Activated CD4-positive, alpha-beta memory T cell treated with anti-CD3 and anti-CD28 coated beads, Interleukin-2, amount 10 ng/mL, durations not matched to agents 7 days and 5 days (primary cell): ENCODE data around the gene PRRT4. TPM values are rescaled to one million over a fixed set of nuclear protein-coding genes. Genes with fewer than 3 reads are reported as not detected.

Source experiments
- CTCF ChIA-PET: fragments of 350-600 bp; sonication (Branson Sonifier 250); formaldehyde crosslinking; loops from one replicate; lab custom pipeline; 2021; ENCODE audit warnings: antibody characterized with exemption, inconsistent platforms; lab: Charles Lee
- POLR2A ChIA-PET: fragments of 350-600 bp; sonication (Branson Sonifier 250); formaldehyde crosslinking; loops from one replicate; lab custom pipeline; 2021; ENCODE audit warnings: antibody characterized with exemption; lab: Charles Lee
- DNase-seq: peaks from one replicate; pipeline ENCODE4 v3.0.0-alpha.2; 2020
- H3K27ac Mint-ChIP-seq: one replicate; pipeline ENCODE4 v1.8.0; 2021; ENCODE audit warnings: mild to moderate bottlenecking, mixed read lengths
- H3K27me3 Mint-ChIP-seq: one replicate; pipeline ENCODE4 v1.8.0; 2021; ENCODE audit warnings: mixed read lengths
- H3K36me3 Mint-ChIP-seq: one replicate; pipeline ENCODE4 v1.8.0; 2021; ENCODE audit warnings: low read depth, mixed read lengths
- H3K4me1 Mint-ChIP-seq: one replicate; pipeline ENCODE4 v1.8.0; 2021; ENCODE audit warnings: mixed read lengths
- H3K4me3 Mint-ChIP-seq: one replicate; pipeline ENCODE4 v1.8.0; 2021; ENCODE audit warnings: mild to moderate bottlenecking, mixed read lengths
- H3K9me3 Mint-ChIP-seq: one replicate; pipeline ENCODE4 v1.8.0; 2021; ENCODE audit warnings: mixed read lengths
- total RNA-seq, 2 experiments: library from RNA; stranded (reverse); gene quantifications; one replicate each; pipeline ENCODE4 v1.2.3, GENCODE V29; 2021

Gene PRRT4
- total RNA-seq, 2 experiments from 2014 or later, result not detected

DNA sequence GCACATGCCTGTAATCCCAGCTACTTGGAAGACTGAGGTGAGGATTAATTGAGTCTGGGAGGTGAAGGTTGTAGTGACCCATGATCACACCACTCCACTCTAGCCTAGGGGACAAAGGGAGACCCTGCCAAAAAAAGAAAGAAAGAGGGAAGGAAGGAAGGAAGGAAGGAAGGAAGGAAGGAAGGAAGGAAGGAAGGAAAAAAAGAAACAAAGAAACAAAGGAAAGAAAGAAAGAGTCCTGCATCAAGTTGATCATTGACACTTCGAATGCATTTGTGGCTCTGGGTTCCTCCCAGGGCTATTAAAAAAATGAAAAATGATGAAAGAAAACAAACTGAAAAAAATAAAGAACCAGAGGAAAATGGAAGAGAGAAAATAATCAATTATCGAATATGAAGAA, 3.9 kb upstream of the PRRT4 start:
- CTCF ChIA-PET, result interaction anchor here (0.6 to 1.0 kb wide), 2 partner anchors 17 to 22 kb away, joined by 4 to 5 read pairs; no protein-coding TSS in a partner anchor
- no peak for DNase-seq
- no peak overlapping the region for H3K4me3 Mint-ChIP-seq

DNA sequence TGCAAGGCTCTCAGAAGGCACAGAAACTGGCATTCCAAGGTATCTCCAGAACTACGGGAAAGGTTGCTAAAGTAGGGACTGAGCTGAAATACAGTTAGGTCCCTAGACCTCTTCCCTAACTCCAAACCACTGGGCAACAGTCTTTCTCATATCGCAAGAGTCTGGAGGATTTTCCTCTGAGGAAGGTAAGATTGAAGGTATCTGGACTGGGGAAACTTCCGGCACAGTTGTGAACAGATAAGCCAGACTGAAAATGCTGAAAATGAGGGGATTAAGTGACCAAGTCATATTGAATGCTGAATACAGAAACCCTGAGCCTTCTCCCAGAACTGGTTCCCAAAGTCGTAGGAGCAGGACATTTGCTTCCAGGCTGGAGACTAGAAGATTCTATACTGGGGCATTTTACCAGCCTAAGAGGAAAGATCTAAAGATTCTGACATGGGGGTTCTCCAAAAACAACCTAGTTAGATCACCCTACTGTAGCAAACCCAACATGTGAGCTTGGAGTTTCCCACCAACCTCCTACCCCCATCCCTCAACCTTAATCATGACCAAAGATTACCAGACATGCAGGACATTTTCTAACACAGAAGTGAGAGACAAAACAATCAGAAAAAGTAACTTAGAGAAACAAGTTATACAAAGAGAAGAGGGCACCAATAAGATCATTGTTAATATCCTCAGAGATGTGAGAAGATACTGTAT, 2.8 kb upstream of the PRRT4 start:
- no peaks in the 10 kb centered on the region for H3K36me3 Mint-ChIP-seq
- no peaks in the 10 kb centered on the region for H3K9me3 Mint-ChIP-seq
- CTCF ChIA-PET, result no interaction called here
- H3K4me1 Mint-ChIP-seq, result peaks cover 18% of the 10 kb centered on the region
- H3K27ac Mint-ChIP-seq, result no peak overlapping the region
- H3K4me3 Mint-ChIP-seq, result no peak overlapping the region
- H3K27me3 Mint-ChIP-seq, result peaks cover 69% of the 10 kb centered on the region
- DNase-seq, result no peak
- POLR2A ChIA-PET, result no interaction called here

More for the DNA sequence above, 3.9 kb upstream of the PRRT4 start:
- no peak overlapping the region for H3K27ac Mint-ChIP-seq
- H3K4me1 Mint-ChIP-seq, result peaks cover 18% of the 10 kb centered on the region
- POLR2A ChIA-PET, result no interaction called here
- H3K9me3 Mint-ChIP-seq, result no peaks in the 10 kb centered on the region
- H3K27me3 Mint-ChIP-seq, result peaks cover 65% of the 10 kb centered on the region
- H3K36me3 Mint-ChIP-seq, result no peaks in the 10 kb centered on the region

DNA sequence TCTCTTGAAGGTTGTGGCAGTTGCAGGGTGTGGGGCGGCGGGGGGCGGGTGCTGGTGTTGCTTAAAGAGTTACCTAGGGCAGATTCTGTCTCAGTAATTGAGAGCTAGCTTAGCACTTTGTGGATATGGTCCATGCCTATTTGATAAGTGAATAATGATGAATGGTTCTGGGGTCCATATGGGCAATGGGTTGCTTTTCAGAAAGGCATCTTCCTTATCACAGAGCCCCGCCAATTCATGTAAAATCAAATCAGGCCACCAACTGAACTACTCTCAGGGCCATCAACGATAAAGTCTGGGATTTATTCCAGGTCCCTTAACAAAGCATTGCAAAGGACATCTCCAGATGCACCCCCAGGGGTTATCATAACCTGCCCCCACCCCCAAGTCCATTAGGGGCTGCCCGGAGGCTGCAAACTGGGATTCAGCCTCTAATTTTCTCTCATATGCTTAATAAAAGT, 1.8 kb upstream of the PRRT4 start:
- CTCF ChIA-PET, result interaction anchor here (0.7 to 1.7 kb wide), 3 partner anchors 15 to 25 kb away, joined by 3 to 8 read pairs (median 3); no protein-coding TSS in a partner anchor

DNA sequence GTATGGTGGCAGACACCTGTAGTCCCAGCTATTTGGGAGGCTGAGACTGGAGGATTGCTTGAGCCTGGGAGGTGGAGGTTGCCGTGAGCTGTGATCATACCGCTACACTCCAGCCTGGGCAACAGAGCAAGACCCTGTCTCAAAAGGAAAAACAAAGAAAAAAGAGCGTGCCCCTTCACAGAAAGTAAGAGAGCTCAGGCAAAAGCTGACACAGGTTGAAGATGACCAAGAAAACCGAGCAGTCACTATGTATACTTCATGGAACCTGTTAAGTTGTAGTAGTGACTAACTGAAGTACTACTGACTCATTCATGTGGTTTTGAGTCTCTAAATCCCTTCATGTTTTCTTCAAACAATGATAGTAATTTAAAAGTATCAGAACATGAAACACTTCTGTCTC, 1.2 kb upstream of the PRRT4 start:
- Mint-ChIP-seq H3K4me1 (peaks cover 18% of the 10 kb centered on the region), H3K36me3 (no peaks in the 10 kb centered on the region), H3K27ac (no peak overlapping the region), H3K27me3 (peaks cover 78% of the 10 kb centered on the region), H3K4me3 (peak overlapping the region; percentile 23), H3K9me3 (no peaks in the 10 kb centered on the region)
- no peak for DNase-seq
- ChIA-PET CTCF (interaction anchor here (0.7 to 1.7 kb wide), 5 partner anchors 15 to 99 kb away, joined by 3 to 8 read pairs (median 3); no protein-coding TSS in a partner anchor), POLR2A (no interaction called here)

More for the DNA sequence above, 1.8 kb upstream of the PRRT4 start:
- H3K27me3 Mint-ChIP-seq, result peaks cover 77% of the 10 kb centered on the region
- H3K4me3 Mint-ChIP-seq, result no peak overlapping the region
- H3K27ac Mint-ChIP-seq, result no peak overlapping the region
- H3K9me3 Mint-ChIP-seq, result no peaks in the 10 kb centered on the region
- POLR2A ChIA-PET, result interaction anchor here (0.5 kb wide), 1 partner anchor 44 kb away, joined by 3 read pairs; no protein-coding TSS in a partner anchor
- no peaks in the 10 kb centered on the region for H3K36me3 Mint-ChIP-seq
- peaks cover 18% of the 10 kb centered on the region for H3K4me1 Mint-ChIP-seq
- no peak for DNase-seq

DNA sequence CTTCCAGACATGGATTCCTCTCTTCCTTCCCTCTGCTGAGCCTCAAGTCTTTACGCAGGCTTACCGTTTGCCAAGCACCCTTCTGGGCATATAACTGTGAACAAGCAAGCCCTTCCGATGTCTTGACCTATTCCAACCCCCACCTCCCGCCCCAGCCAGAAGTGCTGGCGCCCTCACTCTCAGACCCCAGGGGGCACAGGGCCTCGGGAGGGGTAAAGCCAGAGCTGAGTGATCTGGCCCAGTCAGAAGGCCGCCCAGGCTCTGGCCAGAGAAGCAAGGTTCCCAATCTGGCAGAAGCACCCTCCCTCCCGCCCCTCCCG, 1.2 kb downstream of the PRRT4 start:
- POLR2A ChIA-PET, result interaction anchor here (0.6 to 0.7 kb wide), 2 partner anchors 165 to 694 kb away, joined by 3 read pairs; partner anchors contain the start of gene TNPO3
- no peaks in the 10 kb centered on the region for H3K9me3 Mint-ChIP-seq
- peaks cover 67% of the 10 kb centered on the region for H3K27me3 Mint-ChIP-seq
- no peaks in the 10 kb centered on the region for H3K36me3 Mint-ChIP-seq
- H3K4me3 Mint-ChIP-seq, result no peak overlapping the region
- no peak overlapping the region for H3K27ac Mint-ChIP-seq
- no peak for DNase-seq
- CTCF ChIA-PET, result no interaction called here
- peaks cover 24% of the 10 kb centered on the region for H3K4me1 Mint-ChIP-seq

DNA sequence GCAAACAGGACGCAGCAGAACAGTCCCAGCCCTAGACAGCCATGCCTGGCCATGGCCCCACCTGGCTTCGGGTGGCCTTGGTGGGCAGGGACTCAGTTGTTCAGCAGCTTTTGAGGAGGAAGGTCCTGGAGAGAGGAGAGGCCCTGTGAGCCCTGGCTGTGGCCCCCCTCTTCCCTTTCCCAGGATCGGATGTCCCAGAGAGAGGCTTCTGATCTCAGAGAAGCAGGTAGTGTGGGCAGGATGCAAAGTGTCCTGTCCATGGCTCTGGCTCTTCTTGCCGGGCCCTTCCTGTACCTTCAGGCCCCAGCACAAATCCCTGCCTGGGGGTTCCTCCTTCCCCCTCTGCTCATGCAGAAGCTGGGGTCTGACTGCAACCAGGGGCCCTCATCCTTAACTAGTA, 1.6 kb downstream of the PRRT4 start:
- peaks cover 24% of the 10 kb centered on the region for H3K4me1 Mint-ChIP-seq
- no peak overlapping the region for H3K4me3 Mint-ChIP-seq
- ChIA-PET POLR2A (interaction anchor here (0.6 kb wide), 1 partner anchor 166 kb away, joined by 3 read pairs; no protein-coding TSS in a partner anchor), CTCF (no interaction called here)
- no peak for DNase-seq
- H3K27ac Mint-ChIP-seq, result no peak overlapping the region
- H3K9me3 Mint-ChIP-seq, result no peaks in the 10 kb centered on the region
- peaks cover 64% of the 10 kb centered on the region for H3K27me3 Mint-ChIP-seq
- no peaks in the 10 kb centered on the region for H3K36me3 Mint-ChIP-seq

DNA sequence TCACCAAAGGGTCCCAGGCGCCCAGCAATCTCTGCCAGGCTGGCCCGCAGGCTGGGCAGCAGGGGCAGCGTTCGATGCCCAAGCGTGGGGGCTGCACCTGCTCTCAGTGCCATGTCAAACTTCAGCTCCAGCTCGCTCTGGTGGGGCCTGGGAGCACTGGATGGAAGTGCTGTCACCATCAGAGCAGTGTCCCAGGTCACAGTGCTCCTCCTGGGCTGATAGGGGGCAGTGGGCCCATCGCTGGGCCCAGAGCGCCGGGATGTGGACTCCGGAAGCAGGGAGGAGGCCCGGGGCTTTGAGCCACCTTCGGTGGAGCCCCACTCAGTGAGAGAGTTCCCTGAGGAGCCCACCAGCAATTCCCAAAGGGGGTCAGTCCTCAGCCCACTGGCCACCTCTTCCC, 2.2 kb downstream of the PRRT4 start:
- H3K27me3 Mint-ChIP-seq, result peaks cover 65% of the 10 kb centered on the region
- H3K4me3 Mint-ChIP-seq, result no peak overlapping the region
- CTCF ChIA-PET, result no interaction called here
- H3K36me3 Mint-ChIP-seq, result no peaks in the 10 kb centered on the region
- no peak overlapping the region for H3K27ac Mint-ChIP-seq
- POLR2A ChIA-PET, result no interaction called here
- no peaks in the 10 kb centered on the region for H3K9me3 Mint-ChIP-seq
- no peak for DNase-seq
- H3K4me1 Mint-ChIP-seq, result peaks cover 24% of the 10 kb centered on the region

DNA sequence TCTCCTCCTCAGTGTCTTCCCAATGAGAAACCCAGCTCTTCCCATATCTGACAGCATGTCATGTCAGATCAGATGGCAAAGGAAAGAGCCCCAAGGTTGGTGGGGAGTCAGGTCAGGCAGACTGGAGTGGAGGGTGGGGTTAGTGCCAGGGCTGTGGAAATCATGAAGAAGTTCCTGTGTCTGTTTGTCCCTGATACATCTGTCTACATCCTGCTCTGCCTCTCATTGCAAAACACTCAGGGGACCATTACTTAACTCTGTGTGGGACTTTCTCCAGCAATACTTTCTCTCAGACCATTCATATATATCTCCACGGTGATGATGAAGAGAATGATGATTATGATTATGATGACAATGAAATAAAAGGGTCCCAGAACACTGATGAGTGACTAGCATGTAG, 3.3 kb downstream of the PRRT4 start:
- H3K4me1 Mint-ChIP-seq, result peaks cover 24% of the 10 kb centered on the region
- H3K9me3 Mint-ChIP-seq, result no peaks in the 10 kb centered on the region
- H3K4me3 Mint-ChIP-seq, result no peak overlapping the region
- ChIA-PET POLR2A (interaction anchor here (2.5 kb wide), 1 partner anchor 14 kb away, joined by 8 read pairs; the partner anchor contains the start of gene RBM28), CTCF (interaction anchor here (0.8 to 1.9 kb wide), 2 partner anchors 11 to 30 kb away, joined by 4 to 13 read pairs; no protein-coding TSS in a partner anchor)
- H3K36me3 Mint-ChIP-seq, result no peaks in the 10 kb centered on the region
- H3K27ac Mint-ChIP-seq, result no peak overlapping the region
- peaks cover 62% of the 10 kb centered on the region for H3K27me3 Mint-ChIP-seq
- DNase-seq, result no peak

DNA sequence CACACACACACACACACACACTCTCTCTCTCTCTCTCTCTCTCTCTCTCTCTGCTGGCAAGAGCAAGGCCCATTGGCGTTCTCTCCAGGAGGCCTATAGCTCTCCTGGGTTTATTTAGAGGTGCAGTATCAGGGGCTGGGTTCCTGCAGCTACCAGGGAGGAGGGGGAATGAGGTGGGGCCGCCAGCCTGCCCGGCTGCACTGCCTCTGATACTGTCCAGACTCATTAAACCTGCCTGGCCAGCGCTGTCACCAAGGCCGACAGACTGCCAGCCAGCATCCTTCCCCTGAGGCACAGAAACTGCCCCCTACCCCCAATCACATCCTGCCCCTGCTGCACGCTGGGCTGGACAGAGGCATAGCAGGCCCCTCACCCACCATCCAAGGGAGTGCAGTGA, 4.3 kb downstream of the PRRT4 start:
- peaks cover 20% of the 10 kb centered on the region for H3K4me1 Mint-ChIP-seq
- peaks cover 59% of the 10 kb centered on the region for H3K27me3 Mint-ChIP-seq
- H3K27ac Mint-ChIP-seq, result no peak overlapping the region
- ChIA-PET POLR2A (interaction anchor here (2.5 kb wide), 1 partner anchor 13 kb away, joined by 8 read pairs; the partner anchor contains the start of gene RBM28), CTCF (interaction anchor here (1.0 to 1.9 kb wide), 3 partner anchors 10 to 71 kb away, joined by 4 to 13 read pairs (median 4); no protein-coding TSS in a partner anchor)
- H3K36me3 Mint-ChIP-seq, result no peaks in the 10 kb centered on the region
- DNase-seq, result no peak
- H3K4me3 Mint-ChIP-seq, result no peak overlapping the region
- no peaks in the 10 kb centered on the region for H3K9me3 Mint-ChIP-seq

DNA sequence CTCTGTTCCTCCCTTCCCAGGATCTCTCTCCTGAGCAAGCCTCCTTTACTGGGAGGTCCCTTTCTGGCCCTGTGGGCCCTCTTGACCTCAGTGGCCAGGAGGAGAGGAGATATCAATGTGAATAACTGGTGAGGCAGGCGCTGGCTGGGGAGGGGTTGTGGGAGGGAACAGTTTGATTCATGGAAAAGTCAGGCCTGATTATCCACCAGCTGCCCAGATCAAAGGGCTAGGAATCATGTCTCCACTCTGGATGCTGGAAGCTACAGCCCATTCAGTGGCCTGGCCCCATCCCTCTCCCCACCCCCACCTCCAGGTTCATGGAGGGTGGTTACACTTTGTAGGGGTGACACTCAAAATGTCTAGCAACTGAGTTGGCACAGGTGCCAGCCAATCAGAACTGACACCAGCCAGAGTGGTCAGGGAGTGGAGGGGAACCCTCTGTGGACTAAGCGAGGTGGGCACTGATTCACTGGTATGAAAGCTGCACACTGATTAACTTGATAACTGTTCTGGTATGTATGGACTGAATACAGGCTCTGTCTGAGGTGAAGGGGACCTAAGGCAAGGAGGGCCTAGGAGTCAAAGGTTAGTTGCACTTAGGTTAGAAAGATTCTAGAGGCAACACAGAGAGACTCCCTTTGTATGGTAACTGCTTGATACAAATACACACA, 4.8 kb downstream of the PRRT4 start:
- Mint-ChIP-seq H3K27me3 (peaks cover 54% of the 10 kb centered on the region), H3K4me3 (no peak overlapping the region), H3K27ac (no peak overlapping the region), H3K4me1 (peaks cover 15% of the 10 kb centered on the region), H3K9me3 (no peaks in the 10 kb centered on the region), H3K36me3 (no peaks in the 10 kb centered on the region)
- CTCF ChIA-PET, result interaction anchor here (1.0 to 1.9 kb wide), 4 partner anchors 9 to 71 kb away, joined by 3 to 13 read pairs (median 4); partner anchors contain the start of gene RBM28
- POLR2A ChIA-PET, result interaction anchor here (2.5 kb wide), 1 partner anchor 13 kb away, joined by 8 read pairs; the partner anchor contains the start of gene RBM28
- DNase-seq, result no peak

DNA sequence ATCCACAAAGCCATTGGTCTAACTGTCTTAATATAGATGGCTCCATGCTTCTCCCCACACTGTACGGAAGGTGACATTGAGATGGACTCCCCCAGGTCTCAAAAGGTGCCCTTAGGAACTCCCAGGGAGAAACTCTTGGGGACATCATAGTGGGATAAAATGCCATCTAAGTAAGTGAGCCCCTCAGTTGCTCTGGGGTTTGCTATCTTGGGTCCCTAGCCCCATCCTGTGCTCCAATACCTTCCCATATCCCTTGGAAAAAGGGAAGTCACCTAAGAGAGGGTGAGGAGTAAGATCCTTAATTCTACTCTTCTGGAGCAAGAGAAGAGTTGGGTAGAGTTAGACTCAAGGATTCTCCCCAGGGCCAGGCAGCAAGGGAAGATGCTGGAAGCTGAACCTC, 7.9 kb downstream of the PRRT4 start:
- ChIA-PET CTCF (interaction anchor here (1.4 kb wide), 1 partner anchor 36 kb away, joined by 3 read pairs; no protein-coding TSS in a partner anchor), POLR2A (no interaction called here)
- Mint-ChIP-seq H3K4me3 (no peak overlapping the region), H3K9me3 (no peaks in the 10 kb centered on the region), H3K27ac (no peak overlapping the region), H3K4me1 (peaks cover 9% of the 10 kb centered on the region), H3K27me3 (peaks cover 60% of the 10 kb centered on the region), H3K36me3 (no peaks in the 10 kb centered on the region)
- no peak for DNase-seq

DNA sequence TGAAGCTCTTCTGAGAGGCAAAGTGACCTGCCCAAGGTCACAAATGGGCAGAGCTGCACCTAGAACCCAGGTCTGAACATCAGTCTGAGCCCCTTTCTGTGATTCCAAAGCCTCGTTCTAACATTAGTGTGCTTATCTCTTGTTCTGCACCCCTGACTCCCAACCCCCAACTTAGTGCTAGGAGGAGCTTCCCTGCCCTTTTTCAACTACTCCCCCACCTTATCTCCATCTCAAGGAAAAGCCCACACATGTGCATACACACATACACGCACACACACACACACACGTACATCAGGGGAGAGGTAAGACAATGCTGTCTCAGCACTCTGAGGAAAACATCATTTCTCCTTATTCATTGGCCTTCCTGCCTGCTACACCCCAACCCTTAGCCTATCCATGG, 8.3 kb downstream of the PRRT4 start:
- Mint-ChIP-seq H3K36me3 (no peaks in the 10 kb centered on the region), H3K27ac (no peak overlapping the region), H3K4me3 (no peak overlapping the region), H3K27me3 (peaks cover 59% of the 10 kb centered on the region), H3K4me1 (peaks cover 9% of the 10 kb centered on the region), H3K9me3 (no peaks in the 10 kb centered on the region)
- ChIA-PET CTCF (interaction anchor here (1.1 to 1.4 kb wide), 2 partner anchors 35 to 36 kb away, joined by 3 read pairs; no protein-coding TSS in a partner anchor), POLR2A (interaction anchor here (0.8 kb wide), 1 partner anchor 9 kb away, joined by 3 read pairs; the partner anchor contains the start of gene RBM28)
- DNase-seq, result no peak
